Neutrophil (primary cell): ENCODE measurements around the gene SV2B.
"Not testable (repeated sequence)": the region's sequence is repeated elsewhere in the genome, so short reads cannot be mapped to it uniquely, and the experiment has no call there.

Source experiments
- H3K27ac ChIP-seq: fragments of 200-600 bp; sonication (generic); 2 replicates; pipeline ENCODE4 v1.5.1; 2016; ENCODE audit warnings: mild to moderate bottlenecking, moderate library complexity
- H3K27me3 ChIP-seq: fragments of 200-600 bp; sonication (generic); 2 replicates; pipeline ENCODE4 v1.6.0; 2016; ENCODE audit warnings: mild to moderate bottlenecking
- H3K36me3 ChIP-seq: fragments of 200-600 bp; sonication (generic); 2 replicates; pipeline ENCODE4 v1.5.1; 2017
- H3K4me1 ChIP-seq, 2 experiments: fragments of 200-600 bp in 1 of 2; sonication (generic) in 1 of 2; 1 replicate in 1 of 2; 2 replicates in 1 of 2; pipeline versions ENCODE4 v1.5.1 to v1.6.1; 2013 to 2016; ENCODE audit warnings: low read depth in 1 of 2, low read length in 1 of 2, mild to moderate bottlenecking in 1 of 2, moderate library complexity in 1 of 2; ENCODE audit not compliant: control insufficient read depth in 1 of 2, insufficient read depth in 1 of 2
- H3K4me3 ChIP-seq, 2 experiments: fragments of 200-600 bp in 1 of 2; sonication (generic) in 1 of 2; 1 replicate in 1 of 2; 2 replicates in 1 of 2; pipeline ENCODE4 v1.5.1; 2013 to 2016; ENCODE audit warnings: low read depth in 1 of 2, low read length in 1 of 2, mild to moderate bottlenecking in 1 of 2, moderate library complexity in 1 of 2
- H3K9me3 ChIP-seq: fragments of 200-600 bp; sonication (generic); 2 replicates; pipeline ENCODE4 v1.5.1; 2016
- CTCF ChIP-seq: fragments of 200-600 bp; sonication (generic); IDR thresholded peaks from 2 replicates; pipeline ENCODE4 v1.5.1; 2016; ENCODE audit warnings: antibody characterized with exemption

The SV2B gene

GRCh38 chr15:91331581-91331980 is 231.5 kb downstream of the SV2B start:
- Histone ChIP-seq H3K27ac (no peak overlapping the region), H3K4me3 (no peak overlapping the region), H3K27me3 (peaks cover 2% of the 10 kb centered on the region), H3K9me3 (no peaks in the 10 kb centered on the region), H3K36me3 (no peaks in the 10 kb centered on the region), H3K4me1 (peaks cover 26% of the 10 kb centered on the region in 2 experiments)
- no peak for TF ChIP-seq CTCF

GRCh38 chr15:91335702-91336101 is 235.6 kb downstream of the SV2B start:
- Histone ChIP-seq H3K27me3 (peaks cover 33% of the 10 kb centered on the region), H3K27ac (no peak overlapping the region), H3K4me3 (no peak overlapping the region), H3K9me3 (no peaks in the 10 kb centered on the region), H3K36me3 (no peaks in the 10 kb centered on the region), H3K4me1 (peaks cover 1 to 9% of the 10 kb centered on the region in 2 experiments)
- no peak for TF ChIP-seq CTCF

GRCh38 chr15:91336687-91337086 is 236.6 kb downstream of the SV2B start:
- no peaks in the 10 kb centered on the region for H3K36me3 ChIP-seq
- H3K4me3 ChIP-seq = no peak overlapping the region
- no peak for TF ChIP-seq CTCF
- H3K4me1 ChIP-seq = peaks cover 0 to 6% of the 10 kb centered on the region in 2 experiments
- H3K9me3 ChIP-seq = no peaks in the 10 kb centered on the region
- no peak overlapping the region for H3K27ac ChIP-seq
- peaks cover 43% of the 10 kb centered on the region for H3K27me3 ChIP-seq

- H3K4me3 ChIP-seq = no peak overlapping the region
- H3K4me1 ChIP-seq = peaks cover 0 to 3% of the 10 kb centered on the region in 2 experiments
- peaks cover 62% of the 10 kb centered on the region for H3K27me3 ChIP-seq
- H3K27ac ChIP-seq = no peak overlapping the region
- H3K36me3 ChIP-seq = no peaks in the 10 kb centered on the region
- no peaks in the 10 kb centered on the region for H3K9me3 ChIP-seq
- TF ChIP-seq CTCF = no peak
Observed at GRCh38 chr15:91338766-91339165, 238.7 kb downstream of the SV2B start.

- no peak for TF ChIP-seq CTCF
- H3K36me3 ChIP-seq = no peaks in the 10 kb centered on the region
- no peak overlapping the region for H3K27ac ChIP-seq
- H3K9me3 ChIP-seq = no peaks in the 10 kb centered on the region
- no peak overlapping the region for H3K4me3 ChIP-seq
- H3K27me3 ChIP-seq = peaks cover 55% of the 10 kb centered on the region
- peaks cover 0 to under 1% of the 10 kb centered on the region in 2 experiments for H3K4me1 ChIP-seq
Observed at GRCh38 chr15:91342097-91342496, 242.0 kb downstream of the SV2B start.

GRCh38 chr15:91344912-91345311 is 244.9 kb downstream of the SV2B start:
- peaks cover 17 to 19% of the 10 kb centered on the region in 2 experiments for H3K4me1 ChIP-seq
- H3K4me3 ChIP-seq, H3K36me3 ChIP-seq, H3K27ac ChIP-seq, H3K9me3 ChIP-seq: not testable (repeated sequence)
- peaks cover 33% of the 10 kb centered on the region for H3K27me3 ChIP-seq
